Karpas-422 (cell line): ENCODE data around the gene DPH2. TPM values are rescaled to one million over a fixed set of nuclear protein-coding genes. Genes with fewer than 3 reads are reported as not detected.

Experiments used
- DNase-seq: peaks from one replicate; pipeline ENCODE4 v3.0.0-alpha.2; 2015
- H2AFZ ChIP-seq: fragments of 200-600 bp; sonication (generic); 2 replicates; pipeline ENCODE4 v1.6.1; 2014; ENCODE audit warnings: antibody characterized with exemption, low read length, mixed read lengths
- H3K27ac ChIP-seq: fragments of 200-600 bp; sonication (generic); 2 replicates; pipeline ENCODE4 v1.5.1; 2014; ENCODE audit warnings: mild to moderate bottlenecking, low read length, moderate library complexity
- H3K27me3 ChIP-seq: fragments of 200-600 bp; sonication (generic); 2 replicates; pipeline ENCODE4 v1.6.1; 2014; ENCODE audit warnings: low read length, mixed read lengths
- H3K36me3 ChIP-seq: fragments of 200-600 bp; sonication (generic); 2 replicates; pipeline ENCODE4 v1.6.1; 2014; ENCODE audit warnings: low read length, mixed read lengths; ENCODE audit not compliant: insufficient read depth
- H3K4me1 ChIP-seq: fragments of 200-600 bp; sonication (generic); 2 replicates; pipeline ENCODE4 v1.6.1; 2014; ENCODE audit warnings: mild to moderate bottlenecking, low read length, mixed read lengths
- H3K4me2 ChIP-seq: fragments of 200-600 bp; sonication (generic); 2 replicates; pipeline ENCODE4 v1.6.1; 2014; ENCODE audit warnings: low read length, low read depth, mild to moderate bottlenecking; ENCODE audit not compliant: poor library complexity, severe bottlenecking
- H3K4me3 ChIP-seq: fragments of 200-600 bp; sonication (generic); 2 replicates; pipeline ENCODE4 v1.5.1; 2014; ENCODE audit warnings: mild to moderate bottlenecking, antibody characterized with exemption, low read length, mixed read lengths
- H3K79me2 ChIP-seq: fragments of 200-600 bp; sonication (generic); 2 replicates; pipeline ENCODE4 v1.6.1; 2014; ENCODE audit warnings: mild to moderate bottlenecking, low read length, mixed read lengths
- H3K9ac ChIP-seq: fragments of 200-600 bp; sonication (generic); 2 replicates; pipeline ENCODE4 v1.6.0; 2014; ENCODE audit warnings: low read length
- H3K9me2 ChIP-seq: fragments of 200-600 bp; sonication (generic), shearing (Covaris generic); replicated peaks from 2 replicates; pipeline ENCODE4 v1.6.0; 2014; ENCODE audit warnings: mild to moderate bottlenecking, low read length, moderate library complexity; ENCODE audit not compliant: insufficient read depth
- H3K9me3 ChIP-seq: fragments of 300-700, 200-600 bp; sonication (generic); 2 replicates; pipeline ENCODE4 v1.6.1; 2014; ENCODE audit warnings: low read length, mixed read lengths
- H4K20me1 ChIP-seq: fragments of 200-600 bp; sonication (generic); 2 replicates; pipeline ENCODE4 v1.6.1; 2014; ENCODE audit warnings: mild to moderate bottlenecking, antibody characterized with exemption, low read length, low read depth; ENCODE audit not compliant: insufficient read depth
- total RNA-seq: library from RNA; depleted of rRNA; stranded (reverse); fragments of >200 nt; shearing (Covaris generic); gene quantifications from 2 replicates; pipeline ENCODE4 v1.2.3, GENCODE V29; 2014; ENCODE audit warnings: low replicate concordance

Gene DPH2
- total RNA-seq, 1 experiment from 2014 or later = 42.2 TPM

DNA sequence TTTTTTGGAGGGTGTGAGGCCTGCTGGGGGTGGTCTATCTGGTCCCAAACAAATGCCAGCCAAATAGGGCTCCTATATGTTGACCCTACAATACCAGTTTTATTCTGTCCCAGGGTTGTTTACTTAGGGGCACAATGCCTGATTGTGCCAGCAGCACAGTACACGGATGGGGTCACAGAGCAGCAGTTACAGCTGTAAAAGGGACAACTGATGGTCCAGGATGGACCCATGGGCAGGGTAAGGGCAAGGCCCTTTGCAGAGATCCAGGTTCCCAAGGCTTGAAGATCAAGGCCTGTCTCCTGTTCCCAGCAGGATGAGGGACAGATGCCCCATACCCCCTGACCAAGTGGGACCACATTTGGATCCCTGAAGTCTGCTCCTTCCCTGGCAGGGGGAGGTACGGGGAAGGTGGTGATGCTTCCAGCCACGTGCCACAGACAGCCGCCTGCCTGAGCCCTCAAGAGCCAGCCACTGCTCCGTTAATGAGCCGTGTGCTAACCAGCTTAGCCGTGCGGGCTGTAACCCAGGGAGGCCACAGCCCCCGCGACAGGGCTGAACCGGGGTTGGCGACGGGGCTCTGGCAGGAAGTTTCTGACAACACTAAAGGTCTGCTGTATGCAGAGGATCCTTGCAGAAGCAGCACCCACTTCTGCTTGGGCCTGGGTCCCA is 43.3 kb downstream of the DPH2 start:
- DNase-seq = no peak
- H4K20me1 ChIP-seq = no peaks in the 10 kb centered on the region
- H3K9me2 ChIP-seq = no peaks in the 10 kb centered on the region
- no peaks in the 10 kb centered on the region for H3K36me3 ChIP-seq
- H3K27me3 ChIP-seq = no peaks in the 10 kb centered on the region
- no peak overlapping the region for H3K9ac ChIP-seq
- H3K27ac ChIP-seq = no peak overlapping the region
- no peaks in the 10 kb centered on the region for H3K79me2 ChIP-seq
- no peak overlapping the region for H2AFZ ChIP-seq
- no peak overlapping the region for H3K4me3 ChIP-seq
- no peak overlapping the region for H3K4me2 ChIP-seq
- no peaks in the 10 kb centered on the region for H3K4me1 ChIP-seq
- H3K9me3 ChIP-seq = no peaks in the 10 kb centered on the region

DNA sequence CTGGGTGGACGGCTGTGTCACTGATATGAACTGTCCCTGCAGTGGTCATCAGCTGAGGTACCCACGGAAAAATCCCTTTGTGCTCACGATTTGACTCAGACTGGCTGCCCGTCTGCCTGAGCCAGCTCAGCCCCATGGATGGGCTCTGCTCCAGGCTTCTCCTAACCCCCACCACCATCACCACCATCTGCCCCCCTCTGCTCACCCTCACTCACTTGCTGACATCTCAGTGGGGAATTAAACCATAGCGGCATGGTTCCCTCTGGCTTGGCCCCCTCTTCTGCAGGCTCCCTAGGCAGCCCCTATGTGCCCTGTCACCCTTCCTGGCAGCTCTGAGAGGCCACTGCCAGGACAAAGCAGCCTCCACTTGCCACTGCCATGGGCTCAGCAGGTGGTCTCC is 44.1 kb downstream of the DPH2 start:
- Histone ChIP-seq H3K4me2 (no peak overlapping the region), H3K79me2 (no peaks in the 10 kb centered on the region), H4K20me1 (no peaks in the 10 kb centered on the region), H3K4me1 (no peaks in the 10 kb centered on the region), H3K4me3 (no peak overlapping the region), H3K9ac (no peak overlapping the region), H3K36me3 (no peaks in the 10 kb centered on the region), H3K27me3 (no peaks in the 10 kb centered on the region), H2AFZ (no peak overlapping the region), H3K9me3 (no peaks in the 10 kb centered on the region), H3K27ac (no peak overlapping the region), H3K9me2 (no peaks in the 10 kb centered on the region)
- no peak for DNase-seq

DNA sequence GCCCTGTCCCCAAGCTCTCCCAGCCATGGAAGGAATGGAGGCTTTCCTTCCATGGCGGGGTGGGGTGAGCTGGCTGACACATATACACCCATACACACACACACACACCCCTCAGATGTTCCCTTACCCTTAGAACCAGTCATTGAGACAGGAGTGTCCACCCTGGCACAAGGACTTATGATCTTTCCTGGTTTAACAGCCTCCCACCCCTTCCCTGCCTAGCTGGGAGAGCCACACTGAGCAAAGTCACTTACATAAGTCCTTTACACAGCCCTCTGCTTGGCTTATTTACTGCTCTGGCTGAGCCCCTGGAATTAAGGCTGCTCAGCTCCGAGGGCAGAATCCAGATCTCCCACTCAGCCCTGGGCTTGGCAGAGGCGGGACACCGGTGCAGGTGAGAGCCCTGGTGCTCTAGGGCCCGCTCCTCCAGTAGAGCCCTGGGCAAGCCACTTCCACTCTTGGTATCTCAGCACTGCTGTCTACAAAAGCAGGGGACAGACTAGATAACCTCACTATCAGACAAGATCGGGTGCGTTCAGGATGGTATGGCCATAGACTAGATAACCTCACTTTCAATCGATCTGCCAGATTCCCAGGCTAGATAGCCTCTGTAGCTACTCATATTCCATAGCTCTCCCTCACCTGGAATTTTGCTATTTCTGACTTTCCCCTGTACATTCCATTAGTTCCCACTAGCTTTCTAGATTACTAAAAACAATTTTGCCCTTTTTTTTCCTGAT is 44.7 kb downstream of the DPH2 start:
- DNase-seq = no peak
- no peaks in the 10 kb centered on the region for H3K9me3 ChIP-seq
- H3K4me2 ChIP-seq = no peak overlapping the region
- no peaks in the 10 kb centered on the region for H3K79me2 ChIP-seq
- no peaks in the 10 kb centered on the region for H3K36me3 ChIP-seq
- no peak overlapping the region for H3K4me3 ChIP-seq
- H2AFZ ChIP-seq = no peak overlapping the region
- H4K20me1 ChIP-seq = no peaks in the 10 kb centered on the region
- no peaks in the 10 kb centered on the region for H3K27me3 ChIP-seq
- no peak overlapping the region for H3K9ac ChIP-seq
- no peak overlapping the region for H3K27ac ChIP-seq
- H3K9me2 ChIP-seq = no peaks in the 10 kb centered on the region
- H3K4me1 ChIP-seq = no peaks in the 10 kb centered on the region

DNA sequence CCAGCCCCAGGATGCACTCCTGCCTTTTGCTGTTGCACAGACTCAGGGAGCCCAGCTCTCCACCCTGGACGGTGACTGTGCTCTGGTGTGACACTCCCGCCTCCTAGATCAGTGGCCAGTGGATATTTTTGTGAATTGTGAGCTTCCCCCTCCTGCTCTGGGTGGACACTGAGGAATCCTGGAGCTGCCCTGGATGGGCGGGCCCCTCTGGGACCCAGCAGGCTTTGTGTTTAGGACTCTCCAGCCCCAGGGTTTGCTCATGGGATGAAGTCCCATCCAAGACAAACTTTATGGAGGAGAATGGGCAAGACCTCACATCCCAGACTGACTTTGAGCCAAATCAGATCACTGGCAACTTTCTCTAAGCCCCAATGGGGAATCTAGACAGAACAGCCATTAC is 45.4 kb downstream of the DPH2 start:
- Histone ChIP-seq H4K20me1 (no peaks in the 10 kb centered on the region), H3K4me3 (no peak overlapping the region)
- DNase-seq = no peak

DNA sequence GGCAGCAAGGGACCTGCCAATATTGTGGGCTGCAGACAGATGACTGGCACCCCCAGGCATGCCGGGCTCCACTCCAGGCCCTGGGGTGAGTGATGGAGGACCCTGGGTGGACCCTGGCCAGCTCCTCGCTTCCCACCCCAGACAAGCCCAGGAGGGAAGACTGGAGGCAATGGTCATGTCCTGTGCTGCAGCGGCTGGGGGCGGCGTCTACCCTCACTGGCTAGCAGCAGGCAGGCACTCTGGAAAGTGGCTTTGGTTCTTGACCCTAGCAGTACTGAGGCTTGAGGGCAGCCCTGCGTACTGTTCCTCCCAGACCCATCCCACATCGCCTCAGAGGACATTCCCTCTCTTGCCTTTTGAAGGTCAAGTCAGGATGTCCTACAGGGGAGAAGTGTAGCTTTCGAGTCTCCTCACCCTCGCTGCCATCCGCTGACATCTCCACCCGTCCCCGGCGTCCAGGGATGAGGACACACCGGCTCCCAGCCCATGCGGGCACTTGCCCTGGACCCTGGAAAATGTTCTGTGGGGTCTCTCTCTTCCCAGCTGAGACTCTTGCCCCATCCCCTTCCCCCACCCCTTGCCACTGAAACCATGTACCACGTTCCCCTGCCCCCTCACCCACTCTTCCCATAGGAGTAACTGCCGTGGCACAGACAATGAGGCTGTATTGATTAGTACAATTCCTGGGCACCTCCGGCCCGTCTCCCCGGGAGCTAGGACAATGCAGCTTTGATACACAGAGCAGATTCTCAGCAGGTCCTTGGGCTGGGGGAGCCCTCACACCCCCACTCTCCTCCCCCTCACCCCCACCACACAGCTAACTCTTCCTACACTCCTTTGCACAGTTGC is 46.5 kb downstream of the DPH2 start:
- H2AFZ ChIP-seq = no peak overlapping the region
- no peaks in the 10 kb centered on the region for H3K9me3 ChIP-seq
- no peaks in the 10 kb centered on the region for H3K36me3 ChIP-seq
- no peaks in the 10 kb centered on the region for H3K79me2 ChIP-seq
- H3K4me1 ChIP-seq = no peaks in the 10 kb centered on the region
- no peaks in the 10 kb centered on the region for H3K9me2 ChIP-seq
- no peak overlapping the region for H3K27ac ChIP-seq
- no peaks in the 10 kb centered on the region for H3K27me3 ChIP-seq
- no peak overlapping the region for H3K4me2 ChIP-seq
- no peaks in the 10 kb centered on the region for H4K20me1 ChIP-seq
- H3K9ac ChIP-seq = no peak overlapping the region
- DNase-seq = no peak
- no peak overlapping the region for H3K4me3 ChIP-seq

More for the DNA sequence above, 45.4 kb downstream of the DPH2 start:
- Histone ChIP-seq H3K4me1 (no peaks in the 10 kb centered on the region), H3K27me3 (no peaks in the 10 kb centered on the region), H3K36me3 (no peaks in the 10 kb centered on the region), H3K9ac (no peak overlapping the region), H2AFZ (no peak overlapping the region), H3K9me2 (no peaks in the 10 kb centered on the region), H3K79me2 (no peaks in the 10 kb centered on the region), H3K9me3 (no peaks in the 10 kb centered on the region), H3K27ac (no peak overlapping the region), H3K4me2 (no peak overlapping the region)

DNA sequence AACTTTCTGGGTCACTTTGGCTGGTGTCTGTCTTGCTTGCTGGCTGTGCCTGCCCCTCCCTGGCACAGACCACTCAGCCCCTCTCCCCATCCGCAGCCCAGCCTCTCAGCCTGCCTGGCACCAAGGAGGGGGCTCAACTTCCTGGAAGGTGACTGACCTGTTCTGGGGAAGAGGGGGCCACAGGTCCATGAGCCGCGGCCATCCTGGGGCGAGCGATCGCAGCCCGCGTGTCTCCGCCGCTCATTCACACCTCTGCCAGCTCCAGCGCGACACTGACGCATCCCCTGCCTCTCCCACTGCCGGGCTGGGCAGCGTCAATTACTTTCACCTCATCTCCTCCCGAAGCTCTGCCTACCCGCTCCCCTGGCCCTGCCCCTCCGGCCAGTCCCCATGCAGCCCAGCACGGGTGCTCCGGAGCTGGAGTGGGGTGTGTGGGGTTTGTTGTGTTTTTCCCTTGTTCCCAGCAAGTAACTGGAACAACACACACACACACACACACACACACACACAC is 47.1 kb downstream of the DPH2 start:
- H3K9ac ChIP-seq = no peak overlapping the region
- H3K36me3 ChIP-seq = no peaks in the 10 kb centered on the region
- no peaks in the 10 kb centered on the region for H3K27me3 ChIP-seq
- no peaks in the 10 kb centered on the region for H3K79me2 ChIP-seq
- H3K4me1 ChIP-seq = peaks cover 6% of the 10 kb centered on the region; the same call in 1 of the 2 replicates
- H3K27ac ChIP-seq = no peak overlapping the region
- no peak overlapping the region for H3K4me3 ChIP-seq
- H2AFZ ChIP-seq = no peak overlapping the region
- no peak overlapping the region for H3K4me2 ChIP-seq
- H3K9me2 ChIP-seq = no peaks in the 10 kb centered on the region
- no peaks in the 10 kb centered on the region for H3K9me3 ChIP-seq
- no peaks in the 10 kb centered on the region for H4K20me1 ChIP-seq
- no peak for DNase-seq

DNA sequence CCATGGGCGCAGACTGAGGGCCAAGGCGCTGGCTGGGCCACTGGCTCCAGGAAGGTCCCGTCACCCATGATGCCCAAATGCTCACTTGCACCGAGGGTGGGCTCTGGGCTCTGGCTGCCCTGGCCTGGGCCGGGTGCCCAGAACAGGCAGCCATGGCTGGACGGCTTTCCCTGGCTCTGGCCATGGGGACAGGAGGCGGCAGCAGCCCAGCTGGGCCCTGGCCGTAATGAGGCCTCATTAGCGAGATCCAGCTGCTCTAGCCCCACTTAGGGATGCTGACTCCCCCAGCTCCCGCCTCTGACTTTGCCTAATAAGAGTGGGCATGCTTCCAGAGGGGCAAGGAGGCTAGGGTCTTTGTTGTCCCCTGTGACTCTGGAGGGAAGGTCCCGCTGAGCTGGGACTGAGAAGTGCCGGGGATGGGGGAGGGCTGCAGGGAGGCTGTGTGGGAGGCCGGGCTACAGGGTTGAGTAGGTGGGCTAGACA is 49.7 kb downstream of the DPH2 start:
- Histone ChIP-seq H3K9me3 (no peaks in the 10 kb centered on the region), H2AFZ (no peak overlapping the region), H4K20me1 (no peaks in the 10 kb centered on the region), H3K9me2 (no peaks in the 10 kb centered on the region), H3K36me3 (no peaks in the 10 kb centered on the region), H3K27ac (no peak overlapping the region), H3K4me1 (peaks cover 15% of the 10 kb centered on the region), H3K4me3 (no peak overlapping the region), H3K27me3 (no peaks in the 10 kb centered on the region), H3K4me2 (no peak overlapping the region), H3K9ac (no peak overlapping the region), H3K79me2 (no peaks in the 10 kb centered on the region)
- no peak for DNase-seq

DNA sequence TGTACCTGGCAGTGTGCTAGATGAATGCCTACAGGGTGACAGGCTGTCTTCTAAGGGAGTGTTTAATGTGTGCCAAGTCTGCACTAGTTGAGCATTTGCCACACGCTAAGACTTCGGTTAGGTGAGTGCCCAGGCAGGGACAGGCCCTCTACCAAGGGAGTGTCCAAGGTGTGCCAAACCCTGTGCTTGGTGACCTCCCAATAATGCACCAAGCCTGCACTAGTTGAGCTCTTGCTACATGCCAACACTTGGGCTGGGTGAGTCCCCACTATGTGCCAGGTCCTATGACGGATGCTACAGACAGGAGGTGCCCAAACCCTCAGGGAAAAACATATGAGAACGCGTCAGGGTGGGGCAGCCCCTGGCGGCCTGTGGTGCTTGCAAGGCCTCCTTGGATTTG is 50.7 kb downstream of the DPH2 start:
- Histone ChIP-seq H3K9ac (no peak overlapping the region), H4K20me1 (no peaks in the 10 kb centered on the region), H3K4me1 (peaks cover 25% of the 10 kb centered on the region), H3K4me3 (no peak overlapping the region), H3K9me3 (no peaks in the 10 kb centered on the region), H3K36me3 (no peaks in the 10 kb centered on the region), H2AFZ (no peak overlapping the region), H3K27me3 (no peaks in the 10 kb centered on the region), H3K27ac (no peak overlapping the region), H3K79me2 (no peaks in the 10 kb centered on the region), H3K9me2 (no peaks in the 10 kb centered on the region), H3K4me2 (no peak overlapping the region)
- no peak for DNase-seq
